ENCODE measurements around the gene P2RX6. TPM values are rescaled to one million over a fixed set of nuclear protein-coding genes. Genes with fewer than 3 reads are reported as not detected.
A peak's percentile ranks its signal among the peaks of the same experiment; 100 is the strongest.

Gene P2RX6
- total RNA-seq, 2 donors from 2014 or later, result 0.81 TPM; not detected in 1

DNA sequence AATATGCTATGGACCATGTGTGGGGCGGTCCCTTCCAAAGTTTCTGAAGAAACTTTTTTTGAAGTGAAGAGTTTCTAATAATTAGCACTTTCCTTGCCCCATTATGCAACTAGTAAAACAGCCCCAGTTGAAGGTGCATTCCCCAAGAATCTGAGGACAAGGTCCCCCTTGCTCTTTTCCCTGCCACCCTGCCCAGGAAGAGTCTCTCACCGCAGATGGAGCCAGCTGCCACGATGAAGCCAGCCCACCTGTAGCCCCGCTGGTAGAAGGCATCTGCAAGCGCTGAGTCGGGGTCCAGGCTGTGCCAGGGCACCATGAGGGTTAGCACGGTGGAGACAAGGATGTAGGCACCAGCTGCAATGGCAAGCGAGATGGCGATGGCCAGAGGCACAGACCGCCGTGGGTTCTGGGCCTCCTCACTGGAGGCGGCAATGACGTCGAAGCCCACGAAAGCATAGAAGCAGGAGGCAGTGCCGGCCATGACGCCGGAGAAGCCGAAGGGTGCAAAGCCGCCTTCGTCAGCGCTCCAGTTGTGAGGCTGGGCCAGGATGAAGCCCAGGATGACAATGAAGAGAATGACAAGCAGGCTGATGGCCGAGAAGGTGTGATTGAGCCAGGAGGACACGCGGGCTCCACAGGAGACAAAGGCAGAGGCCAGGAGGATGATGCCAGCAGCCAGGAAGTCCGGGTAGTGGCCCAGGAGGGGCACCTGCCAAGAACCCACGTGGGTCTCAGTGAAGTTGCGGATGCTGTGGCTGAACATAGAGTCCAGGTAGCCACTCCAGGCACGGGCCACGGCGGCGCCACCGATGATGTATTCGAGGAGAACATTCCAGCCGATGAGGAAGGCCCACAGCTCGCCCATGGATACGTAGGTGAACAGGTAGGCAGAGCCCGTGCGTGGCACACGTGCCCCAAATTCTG is 15.9 kb downstream of the P2RX6 start:
- Histone ChIP-seq H3K9me3 (no peaks in the 10 kb centered on the region), H3K27ac (no peak overlapping the region), H3K36me3 (no peaks in the 10 kb centered on the region), H3K4me3 (no peak overlapping the region), H3K4me1 (ENCODE audit: control insufficient read depth in 1 of 2, low read depth in 2 of 2) (no peaks in the 10 kb centered on the region), H3K27me3 (replicated peaks; ENCODE audit: insufficient read depth) (no peaks in the 10 kb centered on the region)
- DNase-seq (ENCODE audit: low spot score) (no peak), ATAC-seq (ENCODE audit: insufficient number of reproducible peaks, low FRiP score, low read depth) (no peak)
- TF ChIP-seq, protein P1, sequence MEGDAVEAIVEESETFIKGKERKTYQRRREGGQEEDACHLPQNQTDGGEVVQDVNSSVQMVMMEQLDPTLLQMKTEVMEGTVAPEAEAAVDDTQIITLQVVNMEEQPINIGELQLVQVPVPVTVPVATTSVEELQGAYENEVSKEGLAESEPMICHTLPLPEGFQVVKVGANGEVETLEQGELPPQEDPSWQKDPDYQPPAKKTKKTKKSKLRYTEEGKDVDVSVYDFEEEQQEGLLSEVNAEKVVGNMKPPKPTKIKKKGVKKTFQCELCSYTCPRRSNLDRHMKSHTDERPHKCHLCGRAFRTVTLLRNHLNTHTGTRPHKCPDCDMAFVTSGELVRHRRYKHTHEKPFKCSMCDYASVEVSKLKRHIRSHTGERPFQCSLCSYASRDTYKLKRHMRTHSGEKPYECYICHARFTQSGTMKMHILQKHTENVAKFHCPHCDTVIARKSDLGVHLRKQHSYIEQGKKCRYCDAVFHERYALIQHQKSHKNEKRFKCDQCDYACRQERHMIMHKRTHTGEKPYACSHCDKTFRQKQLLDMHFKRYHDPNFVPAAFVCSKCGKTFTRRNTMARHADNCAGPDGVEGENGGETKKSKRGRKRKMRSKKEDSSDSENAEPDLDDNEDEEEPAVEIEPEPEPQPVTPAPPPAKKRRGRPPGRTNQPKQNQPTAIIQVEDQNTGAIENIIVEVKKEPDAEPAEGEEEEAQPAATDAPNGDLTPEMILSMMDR (IDR thresholded peaks at IDR 0.05), result no peak

DNA sequence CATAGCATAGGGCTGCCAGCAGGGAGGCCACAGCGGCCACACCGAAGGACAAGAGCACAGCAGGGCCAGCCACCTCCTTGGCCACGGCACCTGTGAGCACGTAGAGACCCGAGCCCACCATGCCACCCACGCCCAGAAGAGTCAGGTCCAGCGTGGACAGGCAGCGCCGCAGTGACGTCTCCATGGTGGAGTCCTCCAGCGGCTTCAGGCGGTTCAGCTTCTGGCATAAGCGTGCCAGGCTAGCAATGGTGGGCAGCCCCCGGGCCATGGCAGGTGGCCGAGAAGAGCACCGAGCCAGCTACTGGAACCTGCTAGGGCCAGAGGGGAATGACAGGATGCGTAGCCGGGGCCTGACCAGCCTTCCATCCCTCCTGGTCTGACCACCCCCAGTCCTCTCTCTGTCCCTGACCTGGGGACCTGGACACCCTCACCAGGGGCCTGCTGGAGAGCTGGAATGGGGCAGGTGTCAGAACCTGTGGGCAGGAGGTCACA is 16.6 kb downstream of the P2RX6 start:
- no peak overlapping the region for H3K27ac ChIP-seq
- TF ChIP-seq, protein P1 (IDR thresholded peaks at IDR 0.05), result no peak
- no peaks in the 10 kb centered on the region for H3K9me3 ChIP-seq
- DNase-seq (ENCODE audit: low spot score) (no peak), ATAC-seq (ENCODE audit: insufficient number of reproducible peaks, low FRiP score, low read depth) (no peak)
- H3K27me3 ChIP-seq (replicated peaks; ENCODE audit: insufficient read depth), result no peaks in the 10 kb centered on the region
- no peaks in the 10 kb centered on the region for H3K36me3 ChIP-seq
- no peaks in the 10 kb centered on the region for H3K4me1 ChIP-seq (ENCODE audit: control insufficient read depth in 1 of 2, low read depth in 2 of 2)
- peak overlapping the region; percentile 54 for H3K4me3 ChIP-seq

DNA sequence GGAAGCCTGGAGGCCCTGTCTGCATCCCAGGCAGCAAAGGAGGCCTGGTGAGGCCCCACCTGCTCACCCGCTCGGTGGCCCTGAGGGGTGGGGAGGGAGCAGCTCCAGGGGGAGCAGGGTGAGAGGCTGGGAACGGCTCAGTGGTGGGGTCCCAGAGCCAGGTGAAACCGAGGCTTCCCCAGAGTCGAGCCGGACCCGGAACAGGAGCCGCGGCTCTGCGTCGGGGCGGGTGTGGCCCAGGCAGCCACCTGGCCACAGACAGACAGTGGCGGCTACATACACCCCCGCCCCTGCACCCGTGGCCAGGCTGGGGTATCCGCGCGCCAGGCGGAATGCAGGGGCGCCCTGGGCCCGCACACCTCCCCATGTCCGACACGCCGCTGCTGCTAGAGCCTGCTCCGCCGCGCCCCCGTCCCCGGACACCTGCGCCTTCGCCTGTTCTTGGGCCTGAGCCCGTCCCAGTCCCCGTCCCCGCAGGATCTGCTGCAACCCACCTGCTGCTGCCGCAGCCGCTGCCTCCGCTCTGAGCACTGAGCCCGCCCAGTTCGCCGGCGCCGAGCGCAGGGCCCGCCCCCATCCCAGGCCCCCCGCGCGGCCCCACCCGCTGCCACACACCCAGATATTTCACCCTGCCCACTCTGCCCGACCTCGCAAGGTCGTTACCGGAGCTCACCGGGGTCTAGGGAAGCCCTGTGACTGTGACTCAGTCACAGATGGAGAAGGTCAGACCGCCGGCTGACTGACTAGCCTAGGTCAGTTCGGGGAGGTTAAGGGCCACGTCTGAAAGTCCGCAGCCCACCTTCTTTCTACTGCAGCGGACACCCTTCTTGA is 17.3 kb downstream of the P2RX6 start, which contains the start of gene SLC7A4:
Gene SLC7A4, minus strand, starts transcription at position 525 of the 831 bp plus-strand sequence. CDS start 749 bp downstream, outside the sequence.
- H3K36me3 ChIP-seq, result no peaks in the 10 kb centered on the region
- H3K27me3 ChIP-seq (replicated peaks; ENCODE audit: insufficient read depth), result no peaks in the 10 kb centered on the region
- H3K4me3 ChIP-seq, result peak within 1 kb of the TSS; percentile 54
- no peak for DNase-seq (ENCODE audit: low spot score)
- no peak within 1 kb of the TSS for H3K27ac ChIP-seq
- TF ChIP-seq, protein P1 (IDR thresholded peaks at IDR 0.05), result no peak
- ATAC-seq (ENCODE audit: insufficient number of reproducible peaks, low FRiP score, low read depth), result no peak
- H3K4me1 ChIP-seq (ENCODE audit: control insufficient read depth in 1 of 2, low read depth in 2 of 2), result no peaks in the 10 kb centered on the region
- no peaks in the 10 kb centered on the region for H3K9me3 ChIP-seq

DNA sequence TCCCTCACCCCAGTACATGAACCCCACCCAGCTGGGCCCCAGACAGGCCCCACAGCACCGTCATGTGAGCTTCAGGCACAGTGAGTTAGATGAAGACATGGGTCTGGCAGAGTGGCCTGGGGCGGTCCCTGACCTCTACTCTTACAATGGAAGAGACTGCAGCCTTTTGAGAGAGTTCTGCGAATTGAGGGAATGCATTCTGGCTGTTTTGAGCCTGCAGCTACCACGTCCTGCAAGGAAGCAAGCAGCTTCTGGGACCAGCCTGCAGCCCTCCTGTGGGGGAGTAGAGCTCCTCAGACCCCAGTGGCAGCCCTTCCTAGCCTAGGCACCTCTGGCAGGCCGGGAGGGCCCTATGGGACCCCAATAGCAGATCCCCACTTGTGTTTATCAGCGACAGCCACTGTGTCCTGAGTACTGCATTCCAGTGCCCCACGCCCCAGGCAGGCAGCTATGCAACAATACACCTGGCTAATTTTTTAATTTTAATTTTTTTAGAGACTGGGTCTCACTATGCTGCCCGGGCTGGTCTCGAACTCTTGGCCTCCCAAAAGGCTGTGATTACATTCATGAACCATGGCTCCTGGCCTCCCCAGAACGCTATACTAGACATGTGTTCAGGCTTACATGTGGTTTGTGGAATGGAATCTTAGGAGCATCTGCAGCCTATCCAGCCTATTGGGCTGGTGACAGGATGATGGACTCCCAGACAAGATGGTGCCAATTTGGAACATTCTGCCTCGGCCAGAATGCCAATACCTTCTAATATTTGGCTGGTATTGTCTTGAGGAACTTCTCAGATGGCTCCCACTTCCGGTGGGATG is 18.1 kb downstream of the P2RX6 start:
- no peaks in the 10 kb centered on the region for H3K9me3 ChIP-seq
- H3K4me3 ChIP-seq, result peak overlapping the region; percentile 54
- no peaks in the 10 kb centered on the region for H3K27me3 ChIP-seq (replicated peaks; ENCODE audit: insufficient read depth)
- DNase-seq (ENCODE audit: low spot score), result no peak
- H3K4me1 ChIP-seq (ENCODE audit: control insufficient read depth in 1 of 2, low read depth in 2 of 2), result no peaks in the 10 kb centered on the region
- TF ChIP-seq, protein P1 (IDR thresholded peaks at IDR 0.05), result no peak
- H3K27ac ChIP-seq, result no peak overlapping the region
- H3K36me3 ChIP-seq, result no peaks in the 10 kb centered on the region
- ATAC-seq (ENCODE audit: insufficient number of reproducible peaks, low FRiP score, low read depth), result no peak

Measured in thoracic aorta (tissue), 2 donors.